GM10266 (cell line): ENCODE data around the gene RWDD2A.
"Not testable (repeated sequence)": the region's sequence is repeated elsewhere in the genome, so short reads cannot be mapped to it uniquely, and the experiment has no call there.

Experiments used
- DNase-seq: peaks from one replicate; pipeline ENCODE4 v3.0.0; 2012; ENCODE audit errors: extremely low spot score
- CTCF ChIP-seq: IDR thresholded peaks from 2 replicates; pipeline ENCODE4 v1.5.1; 2012; ENCODE audit warnings: mild to moderate bottlenecking, low read depth; ENCODE audit not compliant: control insufficient read depth, insufficient read depth; ENCODE audit errors: missing control alignments

Gene RWDD2A

GRCh38 chr6:83185096-83185495, 8.1 kb upstream of the RWDD2A start:
- DNase-seq: no peak
- TF ChIP-seq CTCF: no peak

- DNase-seq: no peak
- no peak for TF ChIP-seq CTCF
Measured at GRCh38 chr6:83188501-83188900, 4.7 kb upstream of the RWDD2A start.

- DNase-seq: no peak
- TF ChIP-seq CTCF: no peak
Measured at GRCh38 chr6:83190626-83191025, 2.5 kb upstream of the RWDD2A start.

GRCh38 chr6:83191974-83192373, 1.2 kb upstream of the RWDD2A start:
- not testable (repeated sequence) for DNase-seq

- no peak for TF ChIP-seq CTCF
- DNase-seq: no peak
Measured at GRCh38 chr6:83192456-83192855, 701 bp upstream of the RWDD2A start.

- peak; percentile 36 for DNase-seq
- no peak for TF ChIP-seq CTCF
Measured at GRCh38 chr6:83193747-83194566, 800 bp downstream of the RWDD2A start.

GRCh38 chr6:83198486-83199172, 5.5 kb downstream of the RWDD2A start:
- TF ChIP-seq CTCF: no peak
- DNase-seq: no peak
